Measurements from ENCODE around the gene TUT1.

GRCh38 chr11:62542111-62542745 is 49.1 kb downstream of the TUT1 start:
- TF ChIP-seq CTCF (IDR thresholded peaks at IDR 0.05), result no peak
- TF ChIP-seq POLR2A (IDR thresholded peaks at IDR 0.05), result no peak
